Cardiac muscle cell (in vitro differentiated cells and primary cell): Measurements from ENCODE around the gene SSBP3. TPM values are rescaled to one million over a fixed set of nuclear protein-coding genes. Genes with fewer than 3 reads are reported as not detected.

Experiments used
- DNase-seq, 2 donors: peaks; one replicate each; pipeline versions ENCODE4 v3.0.0 to v3.0.0-alpha.2; 2010 to 2017; ENCODE audit warnings: low read depth in 1 of 2, low spot score in 1 of 2
- H3K27ac ChIP-seq: fragments of 200-600 bp; sonication (generic); 2 replicates; pipeline ENCODE4 v1.5.1; 2016
- H3K27me3 ChIP-seq: fragments of 200-600 bp; sonication (generic); 2 replicates; pipeline ENCODE4 v1.6.0; 2016; ENCODE audit warnings: control low read depth
- H3K36me3 ChIP-seq: fragments of 200-600 bp; sonication (generic); 2 replicates; pipeline ENCODE4 v1.5.1; 2016; ENCODE audit warnings: control low read depth
- H3K4me1 ChIP-seq: fragments of 200-600 bp; sonication (generic); 2 replicates; pipeline ENCODE4 v1.8.1; 2017; ENCODE audit warnings: low read depth, mild to moderate bottlenecking, mixed run types
- H3K4me3 ChIP-seq: fragments of 200-600 bp; sonication (generic); 2 replicates; pipeline ENCODE4 v1.5.1; 2016; ENCODE audit warnings: mild to moderate bottlenecking
- H3K9me3 ChIP-seq: fragments of 200-600 bp; sonication (generic); 2 replicates; pipeline ENCODE4 v1.5.1; 2017; ENCODE audit warnings: low read depth, mild to moderate bottlenecking, control low read depth
- polyA plus RNA-seq: library from polyadenylated mRNA; unstranded; fragments of >200 nt; fragmentation: Nextera tagmentation; extraction: Ambion mirVana; gene quantifications from 2 replicates; pipeline ENCODE4 v1.2.1, GENCODE V29; 2016
- total RNA-seq: library from RNA; depleted of rRNA; stranded (reverse); fragments of >200 nt; gene quantifications from 2 replicates; pipeline ENCODE4 v1.2.3, GENCODE V29; 2016
- TF ChIP-seq, protein P1 (sequence below): IDR thresholded peaks from 2 replicates; pipeline ENCODE4 v1.5.1; 2012; ENCODE audit warnings: low read depth, mild to moderate bottlenecking, low read length

SSBP3 gene
- total and polyA plus RNA-seq, 2 experiments from 2014 or later = 40.2 to 81.0 TPM

DNA sequence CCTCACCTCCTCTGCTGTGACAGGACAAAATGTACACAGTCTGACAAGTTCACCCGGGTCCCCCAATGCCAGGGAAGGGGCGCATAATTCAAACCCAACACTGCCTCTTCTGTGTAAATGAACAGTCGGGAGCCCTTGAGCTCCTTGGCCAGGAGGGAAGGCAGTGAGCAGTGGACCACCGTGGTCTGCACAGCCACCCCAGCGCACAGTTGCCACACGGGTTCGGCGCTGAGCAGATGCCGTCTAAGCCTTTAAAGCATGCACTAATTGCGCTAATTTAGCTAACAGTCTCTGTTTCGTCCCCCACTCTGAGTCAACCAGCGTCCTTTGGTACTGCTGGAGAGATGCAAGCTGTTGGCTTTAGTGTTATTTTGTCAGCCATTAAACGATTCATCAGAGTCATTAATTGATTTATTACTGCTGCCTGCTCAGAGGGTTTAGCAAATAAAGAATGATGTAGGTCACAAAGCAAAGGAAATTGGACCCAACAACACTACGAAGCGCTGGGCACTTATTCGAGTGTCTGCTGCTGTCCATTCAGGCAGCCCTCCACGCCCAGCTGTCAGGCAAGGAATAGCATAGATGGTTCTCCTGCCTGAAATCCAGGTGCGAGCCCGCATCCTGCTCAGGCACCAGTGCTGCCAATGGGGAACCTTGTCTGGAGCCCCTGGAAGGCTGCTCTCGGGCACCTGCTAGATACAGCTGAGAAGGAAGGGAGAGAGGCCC lies 114.8 kb downstream of the SSBP3 start:
- peaks cover 38% of the 10 kb centered on the region for H3K4me1 ChIP-seq
- TF ChIP-seq, protein P1, sequence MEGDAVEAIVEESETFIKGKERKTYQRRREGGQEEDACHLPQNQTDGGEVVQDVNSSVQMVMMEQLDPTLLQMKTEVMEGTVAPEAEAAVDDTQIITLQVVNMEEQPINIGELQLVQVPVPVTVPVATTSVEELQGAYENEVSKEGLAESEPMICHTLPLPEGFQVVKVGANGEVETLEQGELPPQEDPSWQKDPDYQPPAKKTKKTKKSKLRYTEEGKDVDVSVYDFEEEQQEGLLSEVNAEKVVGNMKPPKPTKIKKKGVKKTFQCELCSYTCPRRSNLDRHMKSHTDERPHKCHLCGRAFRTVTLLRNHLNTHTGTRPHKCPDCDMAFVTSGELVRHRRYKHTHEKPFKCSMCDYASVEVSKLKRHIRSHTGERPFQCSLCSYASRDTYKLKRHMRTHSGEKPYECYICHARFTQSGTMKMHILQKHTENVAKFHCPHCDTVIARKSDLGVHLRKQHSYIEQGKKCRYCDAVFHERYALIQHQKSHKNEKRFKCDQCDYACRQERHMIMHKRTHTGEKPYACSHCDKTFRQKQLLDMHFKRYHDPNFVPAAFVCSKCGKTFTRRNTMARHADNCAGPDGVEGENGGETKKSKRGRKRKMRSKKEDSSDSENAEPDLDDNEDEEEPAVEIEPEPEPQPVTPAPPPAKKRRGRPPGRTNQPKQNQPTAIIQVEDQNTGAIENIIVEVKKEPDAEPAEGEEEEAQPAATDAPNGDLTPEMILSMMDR = no peak

DNA sequence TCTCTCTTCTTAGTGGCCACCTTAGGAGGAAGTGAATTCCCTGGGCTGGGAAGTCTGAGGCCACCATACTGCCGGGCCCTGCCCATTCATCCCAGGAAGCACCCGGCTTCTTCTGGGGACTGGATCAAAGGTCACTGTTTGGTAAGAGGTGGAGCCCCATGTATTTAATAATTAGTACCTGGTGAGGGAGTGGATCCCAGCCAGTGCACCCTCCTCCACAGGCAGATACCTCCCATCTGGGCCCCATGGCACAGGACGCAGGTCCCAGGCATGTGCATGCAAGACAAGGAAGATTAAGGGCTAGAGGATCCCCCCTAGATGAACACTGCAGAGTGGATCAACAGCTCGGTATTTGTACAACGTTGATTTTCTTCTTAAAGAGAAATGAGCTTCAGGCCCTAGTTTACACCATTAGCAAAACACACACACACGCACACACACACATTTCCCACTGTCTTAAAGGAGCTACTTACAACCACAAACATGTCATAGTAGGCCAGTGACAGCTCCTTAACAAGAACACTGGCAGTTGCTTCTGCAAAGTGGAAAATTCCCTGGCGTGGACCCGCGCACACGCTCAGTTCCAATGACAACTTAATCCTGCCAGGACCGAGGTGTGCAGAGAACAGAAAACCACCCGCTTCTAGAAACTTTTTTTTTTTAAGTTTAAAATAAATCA lies 115.5 kb downstream of the SSBP3 start:
- peak in 1 of 2 donors; percentile 38 for DNase-seq
- Histone ChIP-seq H3K36me3 (no peaks in the 10 kb centered on the region), H3K4me1 (peaks cover 44% of the 10 kb centered on the region)

More for the DNA sequence above, 114.8 kb downstream of the SSBP3 start:
- Histone ChIP-seq H3K36me3 (no peaks in the 10 kb centered on the region), H3K27ac (peak overlapping the region; percentile 9), H3K27me3 (no peaks in the 10 kb centered on the region), H3K9me3 (no peaks in the 10 kb centered on the region), H3K4me3 (no peak overlapping the region)
- DNase-seq = no peak

DNA sequence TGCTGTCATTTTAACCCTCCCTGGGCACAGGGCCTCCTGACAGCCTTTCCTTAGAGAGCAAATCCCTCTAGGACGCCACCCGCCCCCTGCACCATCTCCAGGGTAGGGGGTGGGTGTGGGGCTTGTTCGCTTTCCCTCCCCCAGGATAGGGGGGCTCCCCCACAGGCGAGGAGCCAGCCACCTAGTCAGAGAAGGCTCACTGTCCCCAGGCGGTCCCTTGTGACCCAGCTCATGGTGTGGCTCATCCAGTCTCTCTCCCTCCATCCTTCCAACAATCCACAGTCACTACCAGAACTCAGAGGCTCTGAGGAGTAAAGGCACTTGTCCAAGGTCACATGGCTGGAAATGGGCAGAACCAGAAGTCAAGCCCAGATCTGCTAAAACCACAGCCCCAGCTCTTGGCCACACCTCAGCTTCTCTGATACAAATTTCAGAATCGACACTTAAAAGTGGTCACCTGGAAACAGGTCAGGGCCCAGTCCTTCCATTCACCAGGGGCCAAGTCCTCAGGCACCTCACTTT lies 116.4 kb downstream of the SSBP3 start:
- no peak for DNase-seq
- Histone ChIP-seq H3K4me3 (no peak overlapping the region), H3K27ac (peak overlapping the region; percentile 31), H3K9me3 (no peaks in the 10 kb centered on the region), H3K4me1 (peaks cover 53% of the 10 kb centered on the region), H3K36me3 (no peaks in the 10 kb centered on the region), H3K27me3 (no peaks in the 10 kb centered on the region)
- TF ChIP-seq, protein P1 = no peak

More for the DNA sequence above, 115.5 kb downstream of the SSBP3 start:
- peak overlapping the region; percentile 31 for H3K27ac ChIP-seq
- H3K4me3 ChIP-seq = no peak overlapping the region
- no peaks in the 10 kb centered on the region for H3K9me3 ChIP-seq
- no peaks in the 10 kb centered on the region for H3K27me3 ChIP-seq
- TF ChIP-seq, protein P1 = no peak

DNA sequence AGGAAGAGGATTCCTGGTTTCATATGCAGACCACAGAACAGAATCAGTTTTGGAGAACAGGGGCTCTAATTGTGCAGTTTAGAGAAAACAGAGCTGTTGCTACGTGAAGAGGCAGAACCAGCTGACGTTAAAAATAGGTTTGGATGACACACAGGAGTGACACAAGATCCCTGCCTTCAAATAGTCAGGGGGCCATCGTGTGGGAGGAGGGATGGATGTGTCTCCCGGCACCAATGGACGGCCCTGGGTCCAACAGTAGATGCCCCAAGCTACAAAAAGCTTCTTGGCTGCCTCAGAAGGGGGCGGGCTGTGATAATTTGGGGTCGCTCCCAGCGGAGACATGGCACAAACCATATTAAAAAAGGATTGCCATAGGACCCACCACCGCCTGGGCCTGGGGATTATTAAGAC lies 118.4 kb downstream of the SSBP3 start:
- peak in 1 of 2 donors; percentile 32 for DNase-seq
- Histone ChIP-seq H3K9me3 (no peaks in the 10 kb centered on the region), H3K27me3 (no peaks in the 10 kb centered on the region), H3K27ac (peak overlapping the region; percentile 64), H3K36me3 (no peaks in the 10 kb centered on the region), H3K4me1 (peaks cover 58% of the 10 kb centered on the region), H3K4me3 (no peak overlapping the region)
- TF ChIP-seq, protein P1 = no peak

DNA sequence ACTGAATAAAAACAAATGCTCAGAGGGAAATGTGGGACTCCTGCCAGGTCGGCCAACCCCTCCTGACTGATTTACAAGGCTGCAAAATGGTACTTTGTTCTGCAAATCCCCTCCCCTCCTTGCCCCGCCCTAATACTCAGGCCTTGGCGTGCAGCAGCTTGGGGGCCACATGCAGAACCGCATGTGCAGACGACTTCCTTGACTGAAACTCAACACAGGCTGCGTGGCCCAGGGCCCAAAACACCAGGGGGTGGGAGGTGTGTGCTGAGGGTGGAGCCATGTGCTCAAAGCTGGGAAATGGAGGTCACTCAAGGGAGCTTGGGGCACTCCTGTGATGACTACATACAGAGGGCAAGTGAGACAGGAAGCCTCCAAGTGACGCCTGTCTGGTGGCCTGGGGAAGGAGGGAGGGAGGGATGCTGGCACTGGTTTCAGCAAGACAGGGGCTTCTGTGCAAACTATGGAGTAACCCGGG lies 119.0 kb downstream of the SSBP3 start:
- Histone ChIP-seq H3K9me3 (no peaks in the 10 kb centered on the region), H3K4me1 (peaks cover 58% of the 10 kb centered on the region), H3K36me3 (no peaks in the 10 kb centered on the region), H3K4me3 (no peak overlapping the region), H3K27ac (peak overlapping the region; percentile 64), H3K27me3 (no peaks in the 10 kb centered on the region)
- TF ChIP-seq, protein P1 = no peak
- DNase-seq = peak in 1 of 2 donors; percentile 88
